HG03342 (cell line): Measurements from ENCODE around the gene AFAP1L2.
"Not testable (repeated sequence)": the region's sequence is repeated elsewhere in the genome, so short reads cannot be mapped to it uniquely, and the experiment has no call there.

Experiments
- ATAC-seq: cut with Tn5 transposase; IDR thresholded peaks from one replicate; pipeline ENCODE4 v1.9.1; 2021; ENCODE audit warnings: mild to moderate bottlenecking, moderate library complexity; ENCODE audit not compliant: unreplicated experiment

Gene AFAP1L2

GRCh38 chr10:114364726-114365125 lies 39.6 kb downstream of the AFAP1L2 start:
- ATAC-seq, result no peak

GRCh38 chr10:114363745-114364454 lies 40.4 kb downstream of the AFAP1L2 start:
- no peak for ATAC-seq

- no peak for ATAC-seq
Measured at GRCh38 chr10:114362826-114363355, 41.4 kb downstream of the AFAP1L2 start.

DNA sequence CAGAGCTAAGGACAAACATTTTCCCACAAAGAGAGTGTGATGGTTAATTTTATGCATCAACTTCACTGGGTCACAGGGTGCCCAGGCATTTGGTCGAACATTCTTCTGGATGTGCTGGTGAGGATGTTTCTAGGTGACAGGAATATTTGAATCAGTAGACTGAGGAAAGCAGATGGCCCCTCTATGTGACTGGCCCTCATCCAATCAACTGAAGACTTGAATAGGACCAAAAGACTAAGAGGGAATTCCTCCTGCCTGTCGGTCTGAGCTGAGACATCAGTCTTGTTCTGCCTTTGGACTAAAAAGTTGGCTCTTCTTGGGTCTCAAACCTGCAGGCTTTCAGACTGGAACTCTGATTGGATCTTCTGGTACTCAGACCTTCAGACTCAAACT lies 44.4 kb downstream of the AFAP1L2 start:
- no peak for ATAC-seq

GRCh38 chr10:114359041-114359952 lies 45.0 kb downstream of the AFAP1L2 start:
- ATAC-seq, result no peak

- no peak for ATAC-seq
Measured at GRCh38 chr10:114357515-114357996, 46.7 kb downstream of the AFAP1L2 start.

DNA sequence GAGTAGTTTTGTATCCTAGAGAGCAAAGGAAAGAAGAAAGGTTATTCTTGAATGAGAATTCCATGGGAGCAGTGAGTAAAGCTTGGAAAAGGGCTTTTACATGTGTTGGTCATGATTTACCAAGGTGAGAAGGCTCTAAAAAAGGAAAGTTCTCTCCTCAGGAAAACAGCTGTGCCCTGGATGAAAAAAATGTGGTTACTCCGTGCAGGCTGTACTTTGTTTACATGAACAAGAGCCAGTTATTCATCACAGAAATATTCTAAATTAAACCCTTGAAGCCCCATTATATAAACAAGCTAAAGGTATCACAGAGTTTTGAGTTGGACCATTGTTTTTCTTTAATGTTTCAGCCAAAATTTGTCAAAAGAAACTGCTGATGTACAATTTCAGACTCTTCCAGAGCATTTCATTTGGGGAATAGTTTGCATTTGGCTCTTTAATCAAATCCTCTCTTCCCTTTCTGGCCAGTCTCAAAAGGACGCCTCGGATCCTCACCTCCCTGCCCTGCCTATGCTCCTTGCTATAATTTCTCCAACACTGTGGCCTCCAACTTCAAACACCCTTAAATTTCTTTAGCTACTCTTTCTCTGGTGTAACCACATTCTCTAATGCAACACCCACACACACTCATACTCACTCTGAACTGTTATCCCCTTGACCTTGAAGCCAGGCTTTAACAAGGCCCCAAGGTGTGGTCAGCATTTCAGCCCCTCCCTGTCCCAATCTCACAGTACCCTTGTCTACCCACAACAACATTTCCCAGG lies 47.4 kb downstream of the AFAP1L2 start:
- no peak for ATAC-seq

GRCh38 chr10:114356126-114356525 lies 48.2 kb downstream of the AFAP1L2 start:
- ATAC-seq, result no peak

- ATAC-seq, result no peak
Measured at GRCh38 chr10:114353383-114353782, 50.9 kb downstream of the AFAP1L2 start.

- ATAC-seq, result no peak
Measured at GRCh38 chr10:114352653-114353298, 51.5 kb downstream of the AFAP1L2 start.

GRCh38 chr10:114350751-114351150 lies 53.6 kb downstream of the AFAP1L2 start:
- no peak for ATAC-seq

DNA sequence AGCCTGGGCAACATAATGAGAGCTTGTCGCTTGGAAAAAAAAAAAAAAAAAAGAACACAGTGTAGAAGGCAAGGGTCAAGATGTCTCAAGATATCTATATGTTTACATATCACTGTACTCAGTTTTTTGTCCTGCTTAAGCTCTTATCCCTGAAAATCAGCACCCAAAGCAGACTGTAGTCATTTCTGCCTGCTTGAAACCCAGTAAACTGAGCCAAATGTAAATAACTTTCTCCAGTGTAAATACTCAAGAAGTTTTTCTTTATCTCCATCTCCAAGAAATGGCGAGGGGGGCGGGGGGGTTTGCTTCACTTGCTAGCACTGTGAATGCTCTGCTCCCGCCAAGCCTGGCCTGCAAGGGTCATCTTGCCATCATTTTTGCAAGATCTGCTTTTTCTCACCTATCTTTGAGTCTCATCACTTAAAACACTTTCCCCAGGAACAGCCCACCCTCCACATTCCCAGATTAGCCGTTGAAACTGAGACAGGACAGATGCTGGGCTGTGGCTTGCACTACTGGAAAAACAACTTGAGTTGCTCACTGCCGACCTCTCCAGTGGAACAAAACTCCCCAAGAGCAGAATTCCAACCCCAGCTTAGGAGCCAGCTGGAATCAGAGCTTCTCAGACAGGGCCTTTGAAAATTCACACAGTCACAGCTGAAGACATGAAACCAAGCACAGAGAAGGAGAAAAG lies 54.6 kb downstream of the AFAP1L2 start:
- ATAC-seq, result no peak

DNA sequence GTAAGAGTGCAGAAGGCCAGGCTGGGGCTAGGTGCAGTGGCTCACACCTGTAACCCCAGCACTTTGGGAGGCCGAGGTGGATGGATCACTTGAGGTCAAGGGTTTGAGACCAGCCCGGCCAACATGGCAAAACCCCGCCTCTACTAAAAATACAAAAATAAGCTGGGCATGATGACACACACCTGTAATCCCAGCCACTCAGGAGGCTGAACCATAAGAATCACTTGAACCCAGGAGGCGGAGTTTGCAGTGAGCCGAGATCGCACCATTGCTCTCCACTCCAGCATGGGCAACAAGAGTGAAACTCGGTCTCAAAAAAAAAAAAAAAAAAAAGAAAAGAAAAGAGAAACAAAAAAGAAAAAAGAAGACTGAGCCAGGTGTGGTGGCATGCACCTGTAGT lies 55.2 kb downstream of the AFAP1L2 start:
- not testable (repeated sequence) for ATAC-seq

DNA sequence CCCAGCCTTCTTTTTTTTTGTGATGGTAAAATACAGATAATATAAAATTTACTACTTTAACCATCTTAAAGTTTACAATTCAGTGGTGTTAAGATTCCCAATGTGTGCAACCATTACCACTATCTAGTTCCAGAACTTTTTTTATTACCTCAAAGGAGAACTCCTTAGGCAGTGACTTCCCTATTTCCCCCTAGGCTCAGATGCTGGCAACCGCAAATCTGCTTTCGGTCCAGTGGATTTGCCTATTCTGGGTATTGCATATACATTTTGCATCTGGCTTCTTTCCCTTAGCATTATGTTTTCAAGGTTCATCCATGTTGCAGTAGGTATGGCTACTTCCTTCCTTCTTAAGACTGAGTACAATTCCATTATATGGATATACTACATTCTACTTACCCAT lies 56.5 kb downstream of the AFAP1L2 start:
- ATAC-seq, result no peak

DNA sequence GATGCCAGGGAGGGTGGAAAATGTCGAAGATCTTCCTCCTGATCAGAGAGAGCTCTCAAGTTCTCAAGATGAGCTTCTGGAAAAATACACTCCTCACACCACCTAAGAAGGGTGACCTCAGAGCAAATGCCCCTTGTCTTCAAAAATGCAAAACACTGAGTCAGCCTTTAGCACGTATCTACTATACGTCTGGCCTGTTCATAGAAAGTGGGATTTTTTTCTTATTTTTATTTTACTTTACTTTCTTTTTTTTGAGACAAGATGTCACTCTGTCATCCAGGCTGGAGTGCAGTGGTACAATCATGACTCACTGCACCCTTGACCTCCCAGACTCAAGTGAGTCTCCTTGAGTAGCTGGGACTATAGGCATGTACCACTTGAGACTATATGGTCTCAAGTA lies 57.1 kb downstream of the AFAP1L2 start:
- ATAC-seq, result no peak

DNA sequence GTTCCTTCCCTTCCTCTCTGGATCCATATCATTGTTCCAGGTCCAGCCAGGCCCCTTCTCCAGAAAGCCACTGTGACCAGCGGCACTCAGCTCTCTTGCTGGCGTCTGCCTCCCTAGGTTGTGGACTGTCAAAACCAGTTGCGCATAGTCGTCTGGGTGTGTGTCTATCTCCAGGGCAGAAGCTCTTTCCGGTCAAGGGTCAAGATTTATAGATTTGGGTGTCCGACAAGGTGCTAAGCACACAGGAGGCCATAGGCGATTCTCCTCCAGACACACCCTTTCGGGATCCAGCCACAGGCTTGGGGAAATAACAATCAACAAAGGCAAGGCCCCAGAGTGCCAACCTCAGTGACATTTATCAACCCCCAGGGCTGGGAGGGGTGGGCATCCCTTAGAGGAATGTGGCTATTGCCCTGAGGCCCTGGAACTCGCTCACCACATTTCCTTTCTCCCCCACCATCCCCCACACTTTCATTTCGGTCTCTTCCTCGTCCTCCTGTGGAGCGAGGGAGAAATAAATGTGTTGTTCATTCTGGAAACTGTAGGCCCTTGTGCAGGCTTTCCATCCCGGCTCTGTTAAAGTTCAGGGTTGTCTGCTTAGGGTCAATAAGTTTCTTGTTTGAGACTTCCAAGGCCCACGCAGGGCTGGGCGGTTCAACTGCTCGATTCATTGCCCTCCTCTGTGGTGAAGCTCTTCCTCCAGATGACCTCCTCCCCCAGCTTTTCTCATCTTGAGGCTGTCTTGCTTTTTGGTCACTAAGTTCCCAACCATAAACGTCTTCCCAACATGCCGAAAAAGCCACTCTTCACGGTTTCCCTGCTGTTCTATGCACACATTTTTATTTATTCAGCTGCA lies 57.9 kb downstream of the AFAP1L2 start:
- ATAC-seq, result no peak

GRCh38 chr10:114345701-114346100 lies 58.6 kb downstream of the AFAP1L2 start:
- ATAC-seq, result no peak

- ATAC-seq, result no peak
Measured at GRCh38 chr10:114343623-114344505, 60.4 kb downstream of the AFAP1L2 start.
